HG02981 (cell line): ENCODE measurements around the gene CSMD2.

ENCODE experiments used
- ATAC-seq: cut with Tn5 transposase; IDR thresholded peaks from one replicate; pipeline ENCODE4 v1.9.1; 2021; ENCODE audit warnings: mild to moderate bottlenecking, moderate library complexity; ENCODE audit not compliant: unreplicated experiment

The CSMD2 gene

DNA sequence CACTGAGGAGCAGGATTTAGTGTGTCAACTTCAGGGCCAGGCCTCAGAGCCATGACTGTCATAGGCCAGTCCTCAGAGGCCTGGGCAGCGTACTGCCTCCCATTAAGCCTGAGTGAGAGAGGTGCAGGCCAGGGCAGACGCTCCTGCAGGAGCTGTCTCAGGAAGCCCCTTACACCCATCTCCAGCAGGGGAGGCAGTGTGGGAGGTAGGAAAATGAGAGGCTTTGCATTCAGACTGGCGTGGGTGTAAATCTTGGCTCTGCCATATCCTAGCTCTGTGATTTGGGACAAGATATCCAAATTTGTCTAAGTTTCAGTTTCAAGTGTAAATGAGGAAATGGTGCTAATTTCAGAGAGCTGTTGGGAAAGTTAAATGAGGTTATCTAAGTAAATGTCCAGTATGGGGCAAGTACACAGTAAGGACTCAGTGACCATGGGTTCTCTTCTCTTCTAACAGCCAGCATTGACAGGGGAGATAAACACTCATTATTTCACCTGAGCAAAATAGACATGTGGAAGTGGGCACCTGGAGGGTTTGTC, 508.5 kb downstream of the CSMD2 start:
- ATAC-seq: no peak

DNA sequence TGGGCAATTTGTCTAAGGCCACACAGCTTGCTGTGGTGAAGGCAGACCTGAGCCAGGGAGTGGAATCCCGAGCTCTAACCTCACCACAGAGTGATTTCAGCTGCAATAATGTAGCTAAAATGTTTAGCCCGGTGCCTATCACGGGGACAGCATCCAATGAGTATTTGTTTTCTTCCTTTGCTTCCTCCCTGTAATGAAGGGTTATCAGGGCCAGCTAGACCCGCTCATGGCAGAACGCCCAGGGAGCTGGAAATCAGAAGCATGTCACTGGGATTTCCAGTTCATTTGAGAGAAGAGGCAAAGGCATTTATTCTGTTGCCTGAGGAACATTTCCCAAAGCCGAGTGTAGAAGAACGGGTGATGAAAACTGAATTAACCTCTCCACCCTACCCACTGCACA, 509.5 kb downstream of the CSMD2 start:
- no peak for ATAC-seq

DNA sequence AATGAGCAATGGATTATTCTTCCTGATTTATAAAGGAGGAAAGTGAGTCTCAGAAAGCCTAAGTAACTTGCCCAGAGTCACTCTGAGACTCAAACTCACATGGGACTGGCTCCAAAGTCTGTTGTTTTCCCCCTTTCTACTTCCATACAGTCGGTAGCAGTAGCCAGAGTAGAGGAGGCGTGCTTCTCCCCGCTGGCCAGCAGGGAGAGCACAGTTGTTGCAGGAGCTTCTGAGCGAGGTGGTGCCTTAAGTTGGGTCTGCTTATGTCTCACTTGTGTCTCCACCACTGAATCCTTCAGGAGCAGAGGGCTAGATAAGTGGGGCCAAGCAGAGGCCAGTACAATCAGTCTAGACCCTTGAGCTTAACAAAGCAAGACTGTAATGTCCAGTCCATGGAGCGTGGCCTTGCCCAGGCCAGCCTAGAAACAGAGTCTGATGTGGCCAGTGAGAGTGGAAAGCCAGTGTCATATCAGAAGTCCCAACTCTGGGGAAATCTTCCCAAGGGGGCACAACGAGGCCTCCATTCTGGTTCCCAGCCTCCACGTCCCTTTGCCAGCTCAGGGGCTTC, 510.7 kb downstream of the CSMD2 start:
- no peak for ATAC-seq

DNA sequence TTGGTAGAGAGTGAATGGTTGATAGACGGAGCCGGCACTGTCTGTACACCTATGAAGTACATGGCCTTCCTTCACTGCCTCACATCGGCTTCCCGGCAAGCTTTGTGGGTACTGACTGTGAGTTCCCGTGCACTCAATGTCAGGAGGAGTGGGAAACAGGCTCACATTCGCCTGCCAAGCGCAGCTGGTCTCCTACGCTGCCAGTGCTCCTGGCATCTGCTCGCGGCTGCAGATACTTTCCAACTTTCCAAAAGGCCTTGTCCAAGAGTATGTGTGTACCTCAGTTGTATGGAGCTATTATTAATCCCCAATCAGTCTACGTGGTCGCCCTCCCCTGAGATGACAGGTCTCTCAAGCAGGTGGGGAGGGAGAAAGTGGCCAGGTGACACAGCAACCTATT, 511.8 kb downstream of the CSMD2 start:
- ATAC-seq: no peak

DNA sequence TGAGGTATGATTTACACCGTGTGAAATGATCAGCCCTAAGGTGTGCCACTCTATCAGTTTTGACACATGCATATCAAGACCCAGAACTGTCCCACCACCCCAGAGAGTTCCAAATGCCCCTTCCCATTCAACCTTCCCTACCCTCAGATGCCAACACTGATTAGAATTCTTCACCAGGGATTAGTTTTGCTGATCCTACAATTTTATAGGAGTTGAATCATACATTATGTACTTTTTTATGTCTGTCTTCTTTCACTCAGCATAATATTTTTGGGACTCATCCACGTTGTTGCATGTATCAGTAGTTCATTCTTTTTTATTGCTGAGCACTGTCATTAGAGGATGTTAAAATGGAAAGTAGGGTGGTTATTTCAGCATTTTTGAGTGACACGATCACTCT, 514.3 kb downstream of the CSMD2 start:
- ATAC-seq: no peak

DNA sequence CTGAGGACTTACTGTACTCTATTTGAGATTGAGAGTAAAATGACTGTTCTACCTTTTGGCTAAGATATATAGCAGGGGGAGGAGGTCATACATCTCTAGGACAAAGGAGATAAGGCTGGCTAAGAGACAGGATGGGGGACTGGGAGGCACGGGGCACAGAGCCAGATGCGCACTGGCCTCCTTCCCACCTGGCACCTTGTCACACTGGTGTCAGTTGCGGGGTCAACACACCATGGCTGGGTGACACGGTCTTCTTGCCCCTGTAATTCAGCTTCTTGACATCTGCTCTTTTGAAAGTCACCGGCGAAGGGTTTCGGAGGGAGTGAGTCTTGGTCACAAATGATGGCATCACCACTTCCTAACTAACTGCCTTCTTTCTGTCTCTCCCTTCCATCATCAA, 515.3 kb downstream of the CSMD2 start:
- no peak for ATAC-seq

DNA sequence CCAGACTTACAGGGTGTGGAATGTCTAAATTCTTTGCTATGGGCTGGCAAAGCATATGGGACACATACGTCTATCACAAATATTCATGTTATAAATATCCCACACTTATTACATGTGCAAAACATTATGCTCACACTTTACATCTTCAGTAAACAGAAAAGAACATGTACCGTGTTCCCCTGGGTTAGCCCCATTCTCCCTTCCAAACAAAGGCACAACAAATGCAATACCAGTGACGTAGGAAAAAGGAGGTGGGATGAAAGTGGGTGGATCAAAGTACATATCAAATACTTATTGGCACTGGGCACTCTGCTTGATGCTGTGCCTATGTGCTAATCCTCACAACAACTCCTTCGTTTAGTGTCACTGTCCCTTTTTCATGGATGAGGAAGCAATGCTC, 521.8 kb downstream of the CSMD2 start:
- ATAC-seq: no peak

DNA sequence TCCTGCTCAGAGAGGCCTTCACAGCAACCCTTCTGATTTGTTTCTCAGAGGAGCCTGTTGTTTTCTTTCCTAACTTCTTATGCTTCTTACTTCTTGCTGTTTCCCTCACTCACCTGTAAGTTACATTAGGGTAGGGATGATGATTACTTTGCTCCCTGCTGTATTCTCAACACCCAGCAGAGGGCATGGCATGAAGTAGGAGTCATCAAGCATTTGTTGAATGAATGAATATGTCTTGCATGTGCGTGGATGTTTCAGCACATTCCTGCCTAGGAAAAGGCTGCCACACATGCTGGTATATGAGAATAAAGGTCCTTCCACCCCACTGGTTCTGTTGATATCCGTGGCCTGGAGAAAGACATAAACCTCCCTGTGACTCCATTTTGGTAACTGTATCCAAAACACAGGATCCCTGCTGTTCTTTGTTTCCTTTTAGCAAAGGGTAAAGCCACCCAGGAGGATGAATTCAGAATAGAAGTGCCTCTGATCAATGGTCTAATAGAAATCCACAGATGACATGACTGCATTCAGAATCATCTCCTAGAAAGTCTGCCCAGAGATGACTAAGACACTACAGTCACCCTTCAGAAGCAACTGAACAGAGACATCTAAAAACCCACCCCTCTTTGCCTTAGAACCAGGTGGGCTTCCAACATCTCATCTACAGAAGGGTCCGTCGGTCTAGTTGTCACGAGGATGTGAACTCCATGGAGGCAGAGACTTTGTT, 523.8 kb downstream of the CSMD2 start:
- no peak for ATAC-seq

DNA sequence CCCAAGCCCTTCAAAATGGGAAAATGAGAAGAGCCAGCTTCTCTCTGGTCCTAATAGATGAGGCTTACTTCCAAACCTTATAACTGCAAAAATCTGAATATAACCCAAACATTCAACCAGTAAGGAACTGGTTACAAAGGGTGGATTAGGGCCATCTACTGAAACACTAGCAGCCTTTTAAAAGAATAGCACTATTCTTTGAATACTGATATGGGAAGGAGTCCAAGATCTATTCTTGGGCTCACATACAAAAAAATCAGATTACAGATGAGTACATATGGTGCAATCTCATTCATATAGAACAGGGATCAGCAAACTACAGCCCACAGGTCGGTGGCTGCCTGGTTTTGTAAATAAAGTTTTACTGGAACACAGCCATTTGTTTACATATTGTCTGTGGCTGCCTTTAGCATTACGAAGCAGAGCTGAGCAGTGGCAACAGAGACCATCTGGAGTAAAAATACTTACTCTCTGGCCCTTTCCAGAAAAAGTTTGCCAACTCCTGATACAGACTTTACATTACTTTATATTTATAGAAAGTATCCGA, 524.8 kb downstream of the CSMD2 start:
- ATAC-seq: no peak

DNA sequence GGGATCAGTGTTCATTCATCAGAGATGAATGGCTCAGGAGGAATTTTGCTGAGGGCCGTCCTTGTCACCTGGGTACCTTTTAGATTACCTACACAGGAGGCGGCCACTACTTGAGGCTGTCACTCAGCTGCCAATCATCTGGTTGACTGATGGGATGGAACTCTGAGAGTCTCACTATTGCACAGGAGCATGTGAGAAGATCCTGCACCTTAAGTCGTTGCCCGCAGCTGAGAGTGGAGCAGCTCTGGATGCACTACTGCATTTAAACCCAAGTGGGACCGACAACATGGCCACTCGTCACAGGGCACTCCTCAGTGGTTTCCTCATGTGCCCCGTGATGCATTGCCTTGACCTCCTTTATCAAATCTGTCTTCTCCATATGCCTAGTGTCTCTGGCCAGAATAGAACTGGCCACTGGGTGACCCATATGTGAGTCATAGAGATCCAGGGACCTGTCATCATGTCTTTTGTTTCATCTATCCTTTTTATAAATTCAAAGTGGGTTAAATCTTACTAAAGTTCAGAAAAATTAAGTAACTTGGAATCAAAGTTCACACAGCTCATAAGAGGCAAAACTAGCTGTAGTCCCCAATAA, 527.1 kb downstream of the CSMD2 start:
- no peak for ATAC-seq

DNA sequence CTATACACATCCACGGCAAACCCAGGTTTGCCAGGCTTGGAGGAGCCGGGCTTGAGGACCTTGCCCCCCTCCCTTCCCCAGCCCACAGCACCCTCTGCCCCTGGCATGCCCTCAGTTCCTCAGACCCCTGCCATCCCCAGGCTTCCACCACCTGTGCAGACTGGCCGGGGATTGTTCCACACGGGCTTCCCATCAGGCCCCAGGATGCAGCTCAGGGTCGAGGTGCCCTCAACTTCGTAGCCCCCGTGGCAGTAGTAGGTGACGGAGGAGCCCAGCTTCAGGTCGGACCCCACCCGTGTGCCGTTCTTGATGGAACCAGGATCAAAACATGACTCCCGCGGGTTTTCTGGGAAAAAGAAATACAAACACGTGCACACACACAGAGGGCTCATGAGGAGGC, 528.8 kb downstream of the CSMD2 start:
- no peak for ATAC-seq

DNA sequence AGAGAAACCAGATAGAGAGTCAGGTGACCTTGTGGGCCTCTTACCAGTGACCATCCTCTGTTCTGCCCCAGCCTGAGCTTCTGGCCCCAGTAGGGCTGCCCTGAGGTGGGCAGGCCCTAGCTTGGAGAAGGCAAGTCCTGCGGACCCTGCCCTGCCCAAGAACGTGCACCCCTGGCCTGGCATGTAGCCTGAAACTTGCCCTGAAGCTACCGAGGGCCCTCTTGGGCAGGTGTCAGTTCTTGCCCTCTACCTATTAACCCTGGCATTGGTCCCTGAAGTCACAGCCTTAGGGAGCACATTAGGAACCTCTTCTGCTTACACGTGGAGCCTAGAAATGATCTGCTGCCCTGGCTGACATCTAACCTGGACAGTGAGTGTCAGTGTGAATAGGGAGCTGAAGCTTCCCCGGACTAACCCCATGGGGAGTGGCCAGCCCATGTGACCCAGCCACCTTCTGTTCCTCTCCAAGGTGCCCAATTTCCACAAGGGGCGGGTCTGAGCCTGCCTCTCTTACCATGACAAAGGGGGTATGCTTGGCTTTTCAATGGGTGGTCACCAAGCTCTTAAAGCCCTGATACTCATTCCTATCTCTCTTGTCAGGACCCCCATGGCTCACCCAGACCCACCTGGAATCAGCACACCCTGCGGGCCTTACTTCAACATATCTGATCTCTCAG, 529.6 kb downstream of the CSMD2 start:
- ATAC-seq: no peak

DNA sequence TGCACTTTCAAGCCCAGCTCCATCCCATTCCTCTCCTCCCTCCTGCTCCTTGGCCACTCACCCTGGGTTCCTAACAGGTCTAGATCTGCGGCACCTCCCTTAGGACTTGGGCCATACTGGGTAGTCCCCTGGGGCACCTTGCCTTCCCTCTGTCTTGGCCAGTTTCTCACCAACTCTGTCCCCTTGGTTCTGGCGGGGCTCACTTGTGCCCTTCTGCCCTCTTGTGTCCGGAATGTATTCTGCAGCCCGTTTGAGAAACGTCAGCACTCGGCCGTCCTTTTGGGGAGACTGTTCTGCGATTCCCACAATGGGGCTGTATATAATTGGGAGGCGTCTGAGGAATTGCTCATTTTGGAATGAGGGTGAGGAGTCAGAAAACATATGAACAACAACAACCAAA, 530.2 kb downstream of the CSMD2 start:
- no peak for ATAC-seq

DNA sequence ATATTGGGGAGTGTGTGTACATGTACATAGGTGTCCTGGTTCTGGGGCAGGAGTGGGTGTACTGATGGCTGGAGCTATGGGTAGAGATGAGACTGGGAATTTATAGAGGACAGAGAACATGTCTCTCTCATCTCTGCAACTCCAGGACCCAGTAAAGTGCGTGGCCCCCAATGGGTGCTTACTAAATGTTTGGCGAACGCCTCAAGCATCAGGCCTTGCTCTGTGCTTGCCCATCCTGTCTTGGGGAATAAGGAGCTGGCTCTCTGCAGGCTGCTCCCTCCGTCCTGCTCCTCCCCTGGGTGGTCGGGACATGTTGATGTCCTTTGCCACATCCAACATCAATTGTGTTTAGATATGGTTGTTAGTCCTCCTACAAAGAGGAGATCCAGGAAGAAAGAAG, 530.9 kb downstream of the CSMD2 start:
- ATAC-seq: no peak

DNA sequence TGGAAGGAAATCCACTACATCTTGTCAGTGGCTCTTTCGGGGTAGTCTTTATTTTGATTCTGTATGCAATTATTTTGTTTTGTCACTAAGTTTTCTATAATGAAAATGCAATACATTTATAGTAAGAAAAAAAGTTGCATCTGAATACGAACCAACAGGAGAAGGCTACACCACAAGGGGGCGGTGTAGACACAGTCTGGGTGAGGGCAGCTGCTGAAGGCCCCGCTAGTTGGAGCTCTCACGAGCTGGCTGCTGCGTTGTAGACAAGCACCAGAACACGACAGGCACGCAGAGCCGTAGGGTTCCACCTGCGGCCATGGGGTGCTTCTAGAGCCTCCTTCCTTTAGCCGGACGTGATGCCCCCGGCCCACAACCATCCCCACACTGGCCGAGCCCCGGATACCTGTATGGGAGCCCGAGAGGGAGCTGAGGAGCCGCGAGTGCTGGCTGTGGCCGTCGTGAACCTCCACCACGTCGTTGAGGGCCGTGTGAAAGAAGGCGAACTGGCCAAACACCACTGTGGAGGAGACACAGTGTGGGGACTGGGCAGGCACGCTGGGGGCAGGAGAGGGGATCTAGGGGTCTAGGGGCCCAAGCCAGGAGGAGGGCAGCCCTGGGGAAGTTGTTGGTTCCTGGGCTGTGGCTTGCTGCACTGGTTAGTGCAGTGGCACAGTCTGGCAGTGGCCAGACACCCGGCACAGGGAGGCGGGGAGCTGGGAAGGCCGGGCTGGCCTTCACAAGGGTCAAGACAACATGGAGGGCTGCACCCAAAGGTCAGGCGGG, 531.8 kb downstream of the CSMD2 start:
- peak; percentile 80 for ATAC-seq

DNA sequence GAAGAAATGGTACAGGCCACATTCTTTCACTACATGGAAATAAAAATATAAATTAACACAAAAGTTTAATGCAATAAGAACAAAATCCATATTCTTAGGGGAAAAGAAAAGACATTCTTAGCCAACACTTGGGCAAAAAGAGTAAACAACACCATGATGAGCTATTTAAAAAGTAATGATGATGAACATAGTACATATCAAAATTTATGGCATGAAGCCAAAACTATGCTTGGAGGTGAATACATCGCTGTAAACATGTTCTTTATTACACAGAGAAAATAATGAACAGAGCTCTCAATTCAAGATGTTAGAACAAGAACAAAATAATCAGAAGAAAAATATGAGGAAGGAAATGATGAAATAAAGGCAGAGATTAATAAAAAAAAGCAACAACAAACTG, 534.3 kb downstream of the CSMD2 start:
- no peak for ATAC-seq

DNA sequence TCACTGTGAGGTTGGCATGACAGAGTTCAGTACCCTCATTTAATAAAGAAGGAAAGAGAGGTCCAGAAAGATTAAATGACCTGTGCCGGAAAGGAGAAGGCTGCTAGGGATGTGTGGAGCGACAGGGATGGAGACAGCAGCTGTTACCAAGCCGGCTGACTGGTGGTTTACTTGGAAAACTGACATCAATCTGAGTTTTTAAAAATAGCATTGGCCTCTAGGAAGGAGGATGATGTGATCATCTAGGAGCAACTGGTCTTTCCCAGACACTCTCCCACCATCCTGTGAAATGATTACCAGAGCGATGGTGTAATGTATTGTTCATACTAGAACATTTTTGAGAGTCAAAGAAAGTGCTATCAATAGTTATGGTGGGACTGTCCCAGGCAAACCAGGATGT, 538.2 kb downstream of the CSMD2 start:
- no peak for ATAC-seq

DNA sequence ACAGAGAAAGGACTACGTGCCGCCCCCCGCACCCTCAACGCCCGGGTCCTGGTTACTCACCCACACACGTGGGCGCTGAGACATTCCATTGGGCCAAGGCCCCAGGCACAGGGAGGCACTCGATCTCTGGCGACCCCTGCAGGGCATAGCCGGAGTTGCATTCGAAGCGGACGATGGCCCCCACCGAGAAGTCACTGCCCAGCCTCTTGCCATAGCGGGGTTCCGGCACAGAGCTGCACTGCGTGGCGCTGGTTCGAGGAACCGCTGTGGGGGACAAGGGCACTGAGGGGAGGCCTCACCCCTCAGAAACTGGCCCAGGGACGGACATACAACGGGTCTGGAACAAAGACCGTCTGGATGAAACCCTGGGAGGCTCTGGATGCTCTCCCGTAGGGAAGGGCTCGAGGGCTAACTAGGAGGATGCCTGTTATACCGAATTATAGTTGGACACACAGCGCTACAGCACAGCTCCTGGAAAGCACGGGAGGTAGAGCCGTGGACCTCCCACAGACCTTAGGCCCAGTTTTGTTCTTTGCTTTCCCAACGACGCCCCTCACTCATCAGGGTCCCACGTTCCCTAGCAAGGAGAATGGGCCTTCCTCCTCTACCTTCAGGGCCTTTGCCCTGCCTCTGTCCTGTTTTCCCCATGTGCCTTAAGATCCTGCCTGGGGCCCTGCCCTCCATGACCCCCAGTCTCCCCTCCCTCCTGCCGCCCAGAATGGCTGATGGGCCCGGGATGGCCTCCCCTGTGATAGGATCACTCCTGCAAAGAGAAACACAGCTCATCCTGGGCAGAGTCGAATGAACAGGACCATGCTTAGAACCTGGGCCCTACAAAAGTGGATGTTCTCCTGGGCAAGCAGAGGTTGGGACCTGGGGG, 539.8 kb downstream of the CSMD2 start:
- ATAC-seq: no peak

DNA sequence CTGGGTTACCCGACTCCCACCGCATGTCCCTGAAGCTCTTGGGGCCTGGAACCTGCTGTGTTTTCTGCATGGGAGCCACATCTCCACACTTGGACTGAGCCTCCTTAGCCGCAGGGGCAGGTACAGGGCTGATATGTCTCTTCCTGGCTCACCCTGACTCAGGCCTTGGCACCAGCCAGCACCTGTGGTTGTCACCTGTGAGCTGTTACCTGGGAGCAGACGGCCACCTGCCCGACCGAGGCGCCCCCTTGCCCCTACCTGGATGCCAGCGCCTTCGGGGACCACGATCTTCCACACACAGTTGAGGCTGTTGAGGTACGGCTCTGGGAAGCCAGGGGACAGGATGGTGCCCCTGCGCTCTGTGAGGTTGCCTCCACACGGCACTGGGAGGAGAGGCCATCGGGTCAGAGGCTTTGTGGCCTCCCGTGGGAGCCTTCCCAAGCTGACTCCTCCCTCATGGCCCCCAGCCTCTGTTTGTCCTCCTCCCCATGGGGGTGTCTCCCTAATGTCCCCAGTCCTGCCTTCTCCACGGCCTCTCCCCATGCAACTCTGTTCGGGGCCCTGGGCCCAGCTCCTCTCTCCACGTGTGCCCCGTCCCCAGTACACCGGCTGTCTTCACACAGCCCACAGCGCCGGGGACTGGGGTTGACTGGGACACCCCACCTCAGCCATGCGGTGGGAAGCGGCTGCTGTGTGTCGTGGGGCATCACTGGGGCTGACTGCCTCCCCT, 540.6 kb downstream of the CSMD2 start:
- ATAC-seq: no peak
